HG02678 (cell line): ENCODE results near the gene NSUN4.
"Not testable (repeated sequence)": the region's sequence is repeated elsewhere in the genome, so short reads cannot be mapped to it uniquely, and the experiment has no call there.

Experiments
- ATAC-seq: cut with Tn5 transposase; IDR thresholded peaks from one replicate; pipeline ENCODE4 v1.9.1; 2021; ENCODE audit warnings: mild to moderate bottlenecking, moderate library complexity; ENCODE audit not compliant: unreplicated experiment

NSUN4 gene

DNA sequence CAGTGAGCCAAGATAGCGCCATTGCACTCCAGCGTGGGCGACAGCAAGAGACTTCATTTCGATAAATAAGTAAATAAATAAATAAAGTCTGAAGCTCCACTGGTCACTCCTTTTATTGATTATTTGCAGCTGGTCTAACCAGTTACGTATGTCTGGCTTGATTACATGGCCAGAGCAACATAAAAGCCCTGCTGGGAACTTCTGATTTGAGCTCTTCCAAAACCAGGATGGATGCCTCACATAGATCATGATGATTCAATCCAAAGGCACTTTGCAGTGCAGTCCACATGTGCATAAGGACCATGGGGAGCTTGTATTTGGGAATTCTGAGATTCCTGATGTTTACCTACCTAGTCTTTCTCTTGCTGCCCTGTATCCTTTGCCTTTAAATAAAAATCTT is 24.0 kb downstream of the NSUN4 start:
- no peak for ATAC-seq

DNA sequence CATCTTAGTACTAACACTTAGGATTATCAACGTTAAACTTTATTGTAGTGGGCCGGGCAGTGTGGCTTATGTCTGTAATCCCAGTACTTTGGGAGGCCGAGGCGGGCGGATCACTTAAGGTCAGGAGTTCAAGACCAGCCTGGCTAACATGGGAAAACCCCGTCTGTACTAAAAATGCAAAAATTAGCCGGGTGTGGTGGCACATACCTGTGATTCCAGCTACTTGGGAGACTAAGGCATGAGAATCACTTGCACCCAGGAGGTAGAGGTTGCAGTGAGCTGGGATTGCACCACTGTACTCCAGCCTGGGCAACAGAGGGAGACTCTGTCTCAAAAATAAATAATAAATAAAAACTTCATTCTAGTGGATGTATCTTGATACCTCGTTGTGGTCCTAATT is 25.2 kb downstream of the NSUN4 start:
- ATAC-seq: not testable (repeated sequence)

DNA sequence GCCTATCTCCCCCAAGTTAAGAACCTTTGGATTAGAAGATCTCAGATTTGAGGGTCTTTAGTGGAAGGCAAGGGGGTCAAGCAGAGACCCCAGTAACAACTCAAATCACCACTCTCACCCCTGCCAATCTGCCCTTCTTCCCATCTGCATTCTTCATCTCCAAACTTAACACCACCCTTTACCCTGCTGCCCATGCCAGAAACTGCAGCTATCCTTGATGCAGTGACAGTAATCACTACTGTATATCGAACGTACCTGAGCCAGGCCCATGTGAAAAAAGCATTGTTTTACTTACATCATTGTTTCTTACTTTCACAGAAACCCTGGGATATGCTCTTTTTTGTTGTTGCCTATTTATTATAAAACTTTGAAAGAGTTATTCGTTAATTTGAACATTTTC is 26.5 kb downstream of the NSUN4 start:
- no peak for ATAC-seq

DNA sequence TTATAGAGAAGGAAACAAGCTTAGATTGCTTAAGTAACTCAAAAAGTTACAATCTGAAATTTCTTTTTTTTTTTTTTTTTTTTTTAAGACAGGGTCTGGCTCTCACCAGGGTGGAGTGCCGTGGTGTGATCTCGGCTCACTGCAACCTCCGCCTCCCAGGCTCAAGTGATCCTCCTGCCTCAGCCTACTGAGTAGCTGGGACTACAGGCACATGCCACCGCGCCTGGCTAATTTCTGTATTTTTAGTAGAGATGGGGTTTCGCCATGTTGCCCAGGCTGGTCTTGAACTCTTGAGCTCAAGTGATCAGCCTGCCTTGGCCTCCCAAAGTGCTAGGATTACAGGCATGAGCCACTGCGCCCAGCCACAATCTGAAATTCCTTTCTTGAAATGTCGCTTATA is 27.1 kb downstream of the NSUN4 start:
- not testable (repeated sequence) for ATAC-seq

DNA sequence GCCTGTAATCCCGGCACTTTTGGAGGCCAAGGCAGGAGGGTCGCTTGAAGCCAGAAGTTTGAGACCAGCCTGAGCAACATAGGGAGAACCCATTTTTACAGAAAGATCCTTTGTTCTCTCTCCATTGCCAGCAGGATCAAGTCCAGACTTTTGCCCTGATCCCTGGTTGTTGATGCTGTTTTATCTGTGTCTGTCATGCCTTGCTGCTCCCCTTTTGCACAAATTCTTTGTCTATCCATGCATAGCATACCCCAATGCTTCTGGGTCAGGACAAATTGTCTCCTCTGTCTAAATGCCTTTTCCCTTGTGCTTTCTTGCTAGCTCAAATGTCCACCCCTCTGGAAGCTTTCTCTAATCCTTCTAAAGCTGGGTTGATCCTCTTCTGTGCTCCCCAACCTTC is 28.2 kb downstream of the NSUN4 start:
- ATAC-seq: no peak

DNA sequence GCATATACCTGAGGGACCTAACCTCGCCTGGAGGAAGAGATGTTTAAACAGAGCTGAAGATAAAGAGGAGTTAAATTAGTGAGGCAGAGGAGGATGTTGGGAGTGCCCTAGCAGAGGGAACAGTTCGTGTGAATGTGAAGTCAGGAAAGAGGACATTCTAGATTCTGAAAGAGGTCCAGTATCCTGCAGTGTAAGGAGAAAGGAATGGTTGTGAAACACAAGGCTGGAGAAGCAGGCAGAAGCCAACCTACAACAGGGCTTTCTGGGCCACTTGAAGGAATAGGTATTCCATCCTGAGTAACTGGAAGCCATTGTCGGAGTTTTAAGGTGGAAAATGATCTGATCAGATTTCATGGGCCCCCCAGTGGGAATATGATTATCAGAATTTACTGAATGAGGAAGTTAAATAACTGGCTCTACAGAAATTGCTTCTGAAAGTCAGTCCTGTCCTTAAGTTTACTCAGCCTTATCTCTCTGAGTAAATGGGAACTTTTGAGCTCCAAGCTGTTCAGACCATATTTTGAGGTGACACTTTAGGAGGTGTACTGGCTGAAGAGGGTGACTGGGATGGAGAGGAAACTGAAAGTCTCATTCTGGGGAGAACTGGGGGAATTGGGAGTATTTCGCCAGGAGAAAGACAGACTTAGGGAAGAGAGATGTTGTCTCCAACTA is 29.1 kb downstream of the NSUN4 start:
- no peak for ATAC-seq

DNA sequence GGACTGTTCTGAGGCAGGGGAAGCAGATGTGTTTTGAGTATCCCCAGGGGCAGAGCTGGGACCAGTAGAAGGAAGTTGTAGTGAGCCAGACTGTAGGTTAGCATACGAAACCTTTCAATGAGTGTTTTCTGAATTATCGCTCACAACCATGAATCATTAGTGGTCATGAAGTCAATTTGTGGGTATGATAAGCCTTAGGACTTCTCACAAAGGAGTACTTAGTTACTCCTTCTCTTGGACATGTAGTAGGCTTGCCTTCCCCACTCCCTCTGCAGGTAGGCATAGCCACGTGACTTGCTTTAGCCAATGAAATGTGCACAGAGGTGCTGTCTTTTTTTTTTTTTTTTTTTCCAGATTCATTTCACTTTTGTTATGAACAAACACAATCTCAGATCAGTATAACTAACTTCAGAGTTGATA is 29.6 kb downstream of the NSUN4 start:
- ATAC-seq: no peak

DNA sequence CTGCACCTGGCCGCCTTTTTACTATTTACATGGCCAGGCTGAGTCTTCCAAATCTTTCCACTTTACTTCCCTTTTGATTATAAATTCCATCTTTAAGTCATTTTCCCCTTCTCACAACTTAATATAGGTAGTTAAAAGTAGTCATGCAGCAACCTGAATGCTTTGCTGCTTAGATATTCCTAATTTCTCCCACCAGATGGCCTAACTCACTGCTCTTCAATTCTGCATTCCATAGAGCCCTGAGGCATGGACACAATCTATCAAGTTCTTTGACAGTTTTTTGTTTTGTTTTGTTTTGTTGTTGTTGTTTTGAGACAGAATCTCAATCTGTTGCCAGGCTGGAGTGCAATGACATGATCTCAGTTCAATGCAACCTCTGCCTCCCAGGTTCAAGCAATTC is 31.8 kb downstream of the NSUN4 start:
- no peak for ATAC-seq

DNA sequence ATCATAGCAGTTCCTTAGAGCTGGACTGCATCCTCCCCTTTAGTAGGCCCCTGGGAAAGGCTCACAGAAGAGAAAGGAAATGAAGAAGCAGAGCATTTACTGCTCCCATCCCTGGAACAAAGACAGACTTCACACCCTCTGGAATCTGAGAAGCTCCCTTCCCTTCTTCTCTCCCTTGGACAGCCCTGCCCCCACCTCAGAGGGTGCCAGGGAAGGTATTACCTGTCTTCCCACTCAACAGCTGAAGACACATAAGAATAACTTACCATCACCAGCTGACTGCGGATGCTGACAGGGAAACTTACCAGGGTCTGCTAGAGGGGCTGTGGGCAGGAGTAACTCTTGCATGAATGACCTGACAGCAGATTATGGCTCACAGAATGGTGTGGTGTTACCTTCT is 39.4 kb downstream of the NSUN4 start:
- no peak for ATAC-seq

DNA sequence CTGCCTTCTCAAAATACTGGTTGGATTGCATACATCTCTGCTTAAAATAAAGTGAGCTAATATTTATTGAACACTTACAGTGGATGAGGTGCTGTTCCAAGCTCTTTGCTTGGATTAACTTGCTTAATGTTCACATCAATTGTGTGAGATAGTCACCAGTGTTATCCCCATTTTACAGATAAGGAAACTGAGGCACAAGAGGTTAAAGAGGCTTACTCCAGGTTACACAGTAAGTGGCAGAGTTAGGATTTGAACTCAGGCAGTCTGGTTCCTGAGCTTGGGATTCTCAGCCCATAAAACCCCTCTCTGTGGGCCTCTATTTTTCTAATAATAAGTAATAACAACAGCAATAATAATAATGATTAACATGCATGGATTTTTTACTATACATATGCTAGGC is 39.9 kb downstream of the NSUN4 start:
- ATAC-seq: no peak

DNA sequence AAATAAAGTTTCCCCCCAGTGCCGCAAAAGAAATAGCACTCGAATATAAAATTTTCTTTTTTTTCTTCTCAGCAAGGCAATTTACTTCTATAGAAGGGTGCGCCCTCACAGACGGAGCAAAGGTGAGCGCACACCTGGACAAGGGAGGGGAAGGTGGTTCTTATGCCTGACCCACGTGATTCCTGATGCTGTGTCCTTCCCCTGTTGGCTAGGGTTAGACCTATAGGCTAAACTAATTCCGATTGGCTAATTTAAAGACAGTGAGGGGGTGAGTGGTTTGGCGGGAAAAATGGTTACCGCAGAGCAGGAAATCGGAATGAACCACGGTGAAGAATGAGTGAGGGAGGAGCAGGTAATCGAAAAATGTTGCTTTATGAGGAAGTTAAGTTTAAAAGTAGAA is 52.9 kb downstream of the NSUN4 start:
- no peak for ATAC-seq

DNA sequence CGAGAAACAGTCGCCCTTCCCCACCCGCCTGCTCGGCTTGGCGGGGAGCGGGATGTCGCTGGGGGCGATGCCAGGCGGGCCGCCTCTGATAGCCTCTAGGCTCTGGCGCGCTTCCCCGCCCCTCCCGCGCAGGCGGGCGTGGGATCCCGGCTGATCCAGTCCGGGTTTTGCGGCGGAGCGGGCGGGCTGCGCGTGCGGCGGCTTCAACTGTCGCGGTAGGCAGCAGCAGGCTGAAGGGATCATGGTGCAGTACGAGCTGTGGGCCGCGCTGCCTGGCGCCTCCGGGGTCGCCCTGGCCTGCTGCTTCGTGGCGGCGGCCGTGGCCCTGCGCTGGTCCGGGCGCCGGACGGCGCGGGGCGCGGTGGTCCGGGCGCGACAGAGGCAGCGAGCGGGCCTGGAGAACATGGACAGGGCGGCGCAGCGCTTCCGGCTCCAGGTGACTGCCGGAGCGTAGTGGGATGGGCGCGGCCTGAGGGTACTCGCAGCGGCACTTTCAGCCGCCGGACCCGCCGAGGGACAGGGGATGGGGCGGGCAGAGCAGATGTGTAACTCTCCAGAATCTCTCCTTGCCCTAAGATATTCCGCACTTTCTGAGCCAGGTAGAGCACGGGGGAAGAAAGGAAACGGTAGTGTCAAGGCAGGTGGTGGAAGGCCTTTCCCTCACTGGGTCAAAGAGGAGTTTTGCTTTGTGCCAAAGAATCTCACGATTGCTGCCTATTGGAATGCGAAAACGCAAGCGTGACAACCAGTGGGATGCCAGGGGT is 53.7 kb downstream of the NSUN4 start, which contains the start of gene FAAH:
Gene FAAH (plus strand): TSS at position 210 of the 764 bp plus-strand sequence. CDS start 32 bp downstream, at position 242.
- no peak for ATAC-seq

DNA sequence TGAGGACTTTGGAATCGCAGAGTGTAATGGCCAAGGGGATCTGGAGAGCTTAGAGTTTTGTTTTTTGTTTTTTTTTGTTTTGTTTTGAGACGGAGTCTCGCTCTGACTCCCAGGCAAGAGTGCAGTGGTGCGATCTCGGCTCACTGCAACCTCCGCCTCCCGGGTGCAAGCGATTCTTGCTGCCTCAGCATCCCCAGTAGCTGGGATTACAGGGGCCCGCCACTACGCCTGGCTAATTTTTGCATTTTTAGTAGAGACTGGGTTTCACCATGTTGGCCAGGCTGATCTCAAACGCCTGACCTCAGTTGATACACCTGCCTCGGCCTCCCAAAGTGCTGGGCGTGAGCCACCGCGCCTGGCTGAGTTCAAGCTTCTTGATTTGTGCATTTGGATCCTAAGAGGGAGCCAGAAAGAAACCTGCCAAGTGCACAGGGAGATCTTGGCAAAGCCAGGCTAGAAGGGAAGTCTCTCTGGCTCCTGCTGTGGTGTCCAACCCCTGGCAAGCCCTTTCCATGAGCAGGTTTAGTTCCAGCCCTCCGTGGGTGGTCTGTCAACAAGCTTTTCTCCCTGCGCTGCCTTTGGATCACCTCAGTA is 54.4 kb downstream of the NSUN4 start:
- ATAC-seq: no peak

DNA sequence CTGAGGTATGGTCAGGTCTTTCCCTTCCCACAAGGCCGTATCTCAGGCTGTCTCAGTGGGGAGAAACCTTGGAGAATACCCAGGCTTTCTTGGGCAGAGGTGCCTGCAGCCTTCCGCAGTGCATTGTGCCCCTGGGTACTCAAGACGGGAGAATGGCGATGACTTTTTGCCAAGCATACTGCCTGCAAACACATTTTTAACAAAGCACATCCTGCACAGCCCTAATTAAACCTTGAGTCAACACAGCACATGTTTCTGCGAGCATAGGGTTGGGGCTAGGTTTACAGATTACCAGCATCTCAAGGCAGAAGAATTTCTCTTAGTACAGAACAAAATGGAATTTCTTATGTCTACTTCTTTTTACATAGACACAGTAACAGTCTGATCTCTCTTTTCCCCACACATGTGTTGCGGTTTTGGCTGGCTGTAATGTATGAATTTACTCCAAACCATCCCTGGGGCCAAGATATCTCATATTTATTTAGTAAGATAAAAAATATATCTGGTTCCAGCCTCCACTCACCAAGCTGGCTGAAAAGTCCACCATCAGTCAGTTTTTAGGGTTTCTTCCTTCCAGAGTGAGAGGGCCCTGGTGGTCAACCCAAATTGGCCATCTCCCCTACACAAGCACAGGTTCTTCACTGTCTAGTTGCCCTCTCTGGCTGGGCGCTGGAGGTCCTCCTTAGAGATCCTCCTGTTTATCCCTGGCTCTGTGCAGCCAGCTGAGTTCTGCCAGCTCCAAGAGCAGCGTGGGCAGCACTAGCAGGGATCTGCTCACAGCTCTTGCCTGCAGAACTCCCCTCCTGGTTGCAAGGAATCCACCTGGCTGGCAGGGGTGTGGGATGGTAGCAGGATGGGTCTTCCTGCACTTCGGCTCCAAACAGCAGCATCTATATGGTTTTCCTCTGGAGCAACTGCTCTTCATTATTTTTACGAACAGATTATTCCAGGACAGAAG is 56.1 kb downstream of the NSUN4 start:
- no peak for ATAC-seq

DNA sequence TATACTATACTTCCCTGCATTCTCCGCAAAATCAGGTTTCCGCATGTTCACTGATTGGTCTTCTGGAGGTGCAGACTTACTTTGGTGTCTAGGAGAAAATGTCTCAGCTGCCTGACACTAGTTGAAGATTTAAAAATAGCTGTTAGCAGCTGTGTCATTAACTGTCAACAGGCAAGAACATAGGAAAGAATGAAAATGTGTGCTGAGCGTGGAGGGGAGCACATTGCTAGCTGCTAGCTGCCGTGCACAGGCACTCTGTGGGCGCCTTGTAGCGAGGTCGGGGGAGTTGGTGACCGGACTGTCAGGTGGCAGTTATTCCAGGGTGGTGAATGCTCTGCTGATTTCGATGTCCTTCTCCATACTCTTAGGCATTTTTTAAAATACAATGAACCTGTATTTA is 58.7 kb downstream of the NSUN4 start:
- no peak for ATAC-seq

DNA sequence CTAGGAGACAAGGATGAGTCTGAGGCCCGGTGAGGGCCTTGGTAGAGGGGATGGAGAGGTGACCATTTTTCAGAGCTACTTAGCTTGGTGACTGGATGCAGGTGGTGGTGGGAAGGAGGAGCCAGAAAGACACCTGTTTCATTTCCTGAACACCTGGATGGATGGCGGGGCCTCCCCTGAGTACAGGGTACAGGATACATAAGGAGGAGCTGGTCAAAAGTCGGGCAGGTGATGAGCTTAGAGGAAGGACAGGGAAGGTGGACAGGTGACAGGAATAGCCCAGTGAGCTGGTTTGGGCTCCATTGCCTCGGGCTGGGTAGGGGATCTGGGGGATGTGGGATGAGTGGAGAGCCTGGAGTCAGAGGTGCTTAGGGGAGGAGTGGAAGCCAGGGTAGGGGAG is 59.8 kb downstream of the NSUN4 start:
- ATAC-seq: no peak

DNA sequence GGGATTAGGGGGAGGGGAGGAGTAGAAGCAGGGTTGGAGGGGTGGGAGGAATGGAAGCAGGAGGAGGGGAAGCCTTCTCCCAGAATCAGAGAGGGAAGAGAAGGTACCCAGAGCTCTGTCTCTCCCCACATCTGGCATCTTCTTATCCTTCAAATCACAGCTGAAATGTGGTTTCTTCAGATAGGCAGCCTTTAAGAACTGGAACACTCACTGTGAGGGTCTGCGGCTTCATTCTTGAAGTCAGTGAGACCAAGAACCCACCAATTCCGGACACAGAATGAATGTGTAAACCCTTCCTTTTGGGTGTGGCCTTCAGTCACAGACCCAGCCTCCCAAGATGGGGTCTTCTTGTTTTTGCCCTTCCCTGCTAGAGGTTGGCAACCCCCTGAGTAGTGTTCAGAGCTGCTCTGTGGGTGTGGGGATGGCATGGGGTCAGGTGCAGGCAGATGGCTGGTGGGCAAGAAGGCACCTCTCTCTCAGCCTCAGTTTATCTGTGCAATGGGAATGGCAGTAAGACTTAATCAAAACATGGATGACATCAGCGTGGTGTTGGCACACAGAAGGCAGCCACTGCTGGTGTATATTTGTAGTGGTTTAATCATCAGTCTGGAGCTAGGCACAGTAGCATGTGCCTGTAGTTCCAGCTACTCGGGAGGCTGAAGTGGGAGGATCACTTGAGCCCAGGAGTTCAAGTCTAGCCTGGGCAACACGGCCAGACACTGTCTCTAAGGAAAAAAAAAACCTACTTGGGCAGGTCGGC is 60.7 kb downstream of the NSUN4 start:
- no peak for ATAC-seq

DNA sequence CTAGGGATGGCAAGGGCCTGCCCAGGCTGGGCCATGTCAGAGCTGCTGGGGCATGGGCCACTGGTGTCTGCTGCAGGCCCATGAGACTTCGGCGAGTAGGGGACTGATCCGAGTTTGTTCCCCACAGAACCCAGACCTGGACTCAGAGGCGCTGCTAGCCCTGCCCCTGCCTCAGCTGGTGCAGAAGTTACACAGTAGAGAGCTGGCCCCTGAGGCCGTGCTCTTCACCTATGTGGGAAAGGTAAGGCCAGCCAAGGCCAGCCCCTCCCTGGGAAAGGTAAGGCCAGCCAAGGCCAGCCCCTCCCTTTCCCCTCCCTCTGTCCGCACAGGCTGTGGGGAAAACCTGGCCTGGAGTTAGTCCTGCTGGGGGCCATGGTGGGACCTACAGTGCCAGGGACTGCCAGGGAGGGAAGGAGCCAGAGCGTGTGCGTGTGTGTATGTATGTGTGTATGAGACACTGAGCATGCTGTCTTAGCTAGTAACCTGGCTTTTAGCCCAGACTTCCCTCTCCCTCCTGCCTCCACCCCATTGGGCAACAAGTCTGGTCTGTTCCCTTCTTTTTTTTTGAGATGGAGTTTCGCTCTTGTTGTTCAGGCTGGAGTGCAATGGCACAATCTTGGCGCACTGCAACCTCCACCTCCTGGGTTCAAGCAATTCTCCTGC is 61.5 kb downstream of the NSUN4 start:
- ATAC-seq: no peak

DNA sequence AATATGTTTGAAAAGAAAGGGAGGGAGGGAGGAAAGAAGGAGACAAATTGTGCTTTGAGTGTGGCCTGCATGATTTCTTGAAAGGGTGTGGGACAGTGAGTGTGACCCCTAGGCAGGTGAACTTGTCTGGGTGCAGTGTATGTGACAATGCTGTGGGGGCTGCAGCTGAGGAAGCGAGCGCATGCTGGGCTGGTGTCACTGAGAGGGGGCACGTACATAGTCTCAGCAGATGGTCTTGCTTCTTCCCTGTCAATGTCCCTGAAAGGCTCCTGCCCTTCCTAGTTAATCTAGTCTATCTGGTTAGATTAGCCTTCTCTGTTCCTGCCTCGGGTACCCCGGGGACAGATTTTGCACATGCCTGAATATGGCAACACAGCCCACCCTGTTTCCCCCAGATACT is 63.3 kb downstream of the NSUN4 start:
- no peak for ATAC-seq
